NCI-H2081 (cell line): ENCODE data around the gene DNAJC12.
A peak's percentile ranks its signal among the peaks of the same experiment; 100 is the strongest.
"Not testable (repeated sequence)": the region's sequence is repeated elsewhere in the genome, so short reads cannot be mapped to it uniquely, and the experiment has no call there.

Experiments used
- DNase-seq, 2 experiments: peaks; one replicate each; lab custom pipeline; 2025; lab: John Stamatoyannopoulos, UW

DNAJC12 gene

DNA sequence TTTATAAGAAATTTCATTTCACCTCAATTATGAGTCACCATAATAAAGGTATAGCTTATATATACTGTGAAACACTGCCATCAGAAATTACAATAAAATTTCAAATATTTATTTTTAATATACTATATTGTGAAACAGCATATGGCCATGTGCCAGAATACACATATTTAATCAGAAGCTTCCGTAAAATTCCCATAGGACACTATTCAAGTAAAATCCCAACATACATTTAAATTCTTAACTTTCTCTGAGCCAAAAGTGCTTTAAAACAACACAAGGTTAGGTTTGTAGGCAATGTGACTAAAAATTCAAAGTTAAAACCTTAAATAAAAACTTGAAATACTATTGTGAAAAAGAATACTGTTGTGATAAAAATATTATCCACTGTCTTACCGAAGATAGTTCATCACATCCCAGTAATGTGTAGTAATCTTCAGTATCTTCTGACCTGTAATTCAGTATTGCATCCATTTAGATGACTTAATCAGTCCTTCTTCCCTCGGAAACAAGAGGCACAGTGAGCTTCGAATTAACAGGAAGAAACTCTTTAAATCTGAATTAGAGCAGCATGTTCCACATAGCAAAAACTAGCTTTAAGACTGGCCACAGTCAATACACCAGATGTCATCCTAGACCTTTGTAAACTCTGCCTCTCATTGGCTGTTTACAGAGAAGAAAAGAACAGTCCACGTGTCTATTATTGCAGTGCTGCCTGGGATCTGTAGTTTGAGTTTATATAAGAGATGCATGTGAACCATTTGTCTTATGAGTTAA is at the start of gene DNAJC12:
Gene DNAJC12, minus strand, starts transcription at position 648 of the 774 bp plus-strand sequence. Its CDS starts 177 bp downstream, at position 471.
- peak; percentile 53 to 85 for DNase-seq

DNA sequence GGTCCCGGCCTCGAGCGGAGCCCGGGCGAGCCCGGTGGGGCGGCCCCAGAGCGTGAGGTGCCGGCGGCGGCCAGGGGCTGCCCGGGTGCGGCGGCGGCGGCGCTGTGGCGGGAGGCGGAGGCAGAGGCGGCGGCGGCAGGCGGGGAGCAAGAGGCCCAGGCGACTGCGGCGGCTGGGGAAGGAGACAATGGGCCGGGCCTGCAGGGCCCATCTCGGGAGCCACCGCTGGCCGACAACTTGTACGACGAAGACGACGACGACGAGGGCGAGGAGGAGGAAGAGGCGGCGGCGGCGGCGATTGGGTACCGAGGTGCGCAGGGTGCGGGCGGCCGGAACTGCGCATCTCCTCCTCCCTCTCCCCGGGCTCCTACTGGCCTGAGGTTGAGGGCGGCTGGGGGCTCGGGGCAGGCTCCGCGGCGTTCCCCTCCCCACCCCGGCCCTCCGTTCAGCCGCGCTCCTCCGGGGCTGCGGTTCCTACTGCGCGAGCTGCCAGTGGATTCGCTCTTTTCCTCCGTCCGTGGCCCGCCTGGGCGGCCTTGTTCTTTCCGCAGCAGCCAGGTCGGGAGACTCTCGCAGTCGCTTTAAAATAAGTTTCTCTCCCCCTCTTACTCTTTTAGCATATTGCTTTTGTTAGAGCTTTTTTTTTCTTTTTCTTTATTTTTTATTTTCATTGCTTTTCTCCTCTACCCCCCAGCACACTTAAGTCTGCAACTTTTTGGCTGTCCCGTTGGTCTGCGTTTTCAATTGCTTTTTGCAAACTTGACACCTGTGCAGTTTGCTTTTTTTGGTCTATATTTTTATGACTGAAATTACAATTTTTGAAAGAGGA is 47.1 kb upstream of the DNAJC12 start:
- DNase-seq: peak; percentile 44 to 66

DNA sequence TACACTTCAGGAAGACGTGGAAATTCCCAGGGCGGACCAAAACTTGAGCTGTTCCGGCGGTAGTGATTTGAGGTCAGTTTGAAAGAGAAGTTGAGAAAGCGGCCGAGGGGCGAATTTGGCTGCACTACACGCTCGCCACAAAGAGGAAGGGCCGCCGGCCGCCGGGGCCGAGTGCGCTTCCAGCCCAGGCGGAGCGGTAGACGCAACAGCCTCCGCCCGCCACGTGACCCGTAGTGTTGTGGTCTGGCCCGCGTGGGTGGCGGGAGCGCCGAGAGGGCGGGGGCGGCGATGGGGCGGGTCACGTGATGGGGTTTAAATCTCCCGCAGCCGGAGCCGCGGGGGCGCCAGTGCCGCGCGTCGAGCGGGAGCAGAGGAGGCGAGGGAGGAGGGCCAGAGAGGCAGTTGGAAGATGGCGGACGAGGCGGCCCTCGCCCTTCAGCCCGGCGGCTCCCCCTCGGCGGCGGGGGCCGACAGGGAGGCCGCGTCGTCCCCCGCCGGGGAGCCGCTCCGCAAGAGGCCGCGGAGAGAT is 46.4 kb upstream of the DNAJC12 start, which contains the start of gene SIRT1:
Gene SIRT1, plus strand, starts transcription at position 344 of the 529 bp plus-strand sequence. Its CDS starts 66 bp downstream, at position 410.
- peak; percentile 90 to 91 for DNase-seq

DNA sequence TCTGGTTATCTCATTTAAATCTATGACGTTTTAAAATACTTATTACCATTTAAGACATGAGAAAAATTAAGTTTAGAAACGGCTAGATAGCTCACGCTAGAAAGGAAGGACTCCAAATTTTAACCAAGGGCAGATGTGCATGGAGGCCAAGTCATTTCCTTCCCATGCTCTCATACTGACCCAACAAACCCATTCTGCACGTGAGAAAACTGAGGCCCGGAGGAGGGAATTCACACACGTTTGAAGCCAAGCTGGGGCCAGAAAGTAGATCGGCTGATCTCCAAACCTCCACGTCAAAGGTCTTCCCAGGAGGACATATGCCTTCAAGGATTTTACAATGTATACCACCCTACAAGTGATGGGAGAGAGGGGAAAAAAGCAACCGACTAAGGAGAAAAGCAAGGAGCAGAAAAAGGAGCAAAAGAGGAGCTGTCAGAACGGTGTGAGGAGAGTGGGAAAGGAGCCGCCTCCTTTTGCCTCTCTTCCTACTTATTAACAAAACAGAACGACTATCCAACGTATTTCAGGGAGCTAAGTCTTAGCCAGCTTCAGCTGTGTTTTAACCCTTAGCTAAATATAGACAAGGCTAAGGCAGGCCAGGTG is 45.8 kb upstream of the DNAJC12 start:
- no peak for DNase-seq

DNA sequence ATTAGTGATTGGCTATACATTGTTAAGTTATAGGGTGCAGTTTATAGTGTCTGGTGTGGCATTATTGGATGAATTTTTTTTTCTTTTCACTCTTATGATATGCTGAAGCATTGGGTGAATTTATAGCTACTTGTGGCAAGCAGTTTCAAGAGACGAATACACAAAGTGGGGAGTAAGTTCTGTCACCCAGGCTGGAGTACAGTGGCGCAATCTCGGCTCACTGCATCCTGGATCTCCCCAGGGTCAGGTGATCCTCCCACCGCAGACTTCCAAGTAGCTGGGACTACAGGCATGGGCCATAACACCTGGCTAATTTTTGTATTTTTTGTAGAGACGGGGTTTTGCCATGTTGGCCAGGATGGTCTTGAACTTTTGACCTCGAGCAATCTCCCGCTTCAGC is 40.1 kb upstream of the DNAJC12 start:
- no peak for DNase-seq

DNA sequence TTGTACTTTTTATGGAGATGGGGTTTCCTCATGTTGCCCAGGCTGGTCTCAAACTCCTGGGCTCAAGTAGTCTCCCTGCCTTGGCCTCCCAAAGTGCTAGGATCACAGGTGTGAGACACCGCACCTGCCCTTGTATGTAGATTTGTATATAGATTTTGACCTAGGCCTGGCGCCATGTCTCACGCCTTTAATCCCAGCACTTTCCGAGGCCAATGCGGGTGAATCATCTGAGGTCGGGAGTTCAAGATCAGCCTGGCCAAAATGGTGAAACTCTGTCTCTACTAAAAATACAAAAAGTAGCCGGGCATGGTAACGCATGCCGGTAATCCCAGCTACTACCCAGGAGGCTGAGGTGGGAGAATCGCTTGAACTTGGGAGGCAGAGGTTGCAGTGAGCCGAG is 39.4 kb upstream of the DNAJC12 start:
- DNase-seq: not testable (repeated sequence)

DNA sequence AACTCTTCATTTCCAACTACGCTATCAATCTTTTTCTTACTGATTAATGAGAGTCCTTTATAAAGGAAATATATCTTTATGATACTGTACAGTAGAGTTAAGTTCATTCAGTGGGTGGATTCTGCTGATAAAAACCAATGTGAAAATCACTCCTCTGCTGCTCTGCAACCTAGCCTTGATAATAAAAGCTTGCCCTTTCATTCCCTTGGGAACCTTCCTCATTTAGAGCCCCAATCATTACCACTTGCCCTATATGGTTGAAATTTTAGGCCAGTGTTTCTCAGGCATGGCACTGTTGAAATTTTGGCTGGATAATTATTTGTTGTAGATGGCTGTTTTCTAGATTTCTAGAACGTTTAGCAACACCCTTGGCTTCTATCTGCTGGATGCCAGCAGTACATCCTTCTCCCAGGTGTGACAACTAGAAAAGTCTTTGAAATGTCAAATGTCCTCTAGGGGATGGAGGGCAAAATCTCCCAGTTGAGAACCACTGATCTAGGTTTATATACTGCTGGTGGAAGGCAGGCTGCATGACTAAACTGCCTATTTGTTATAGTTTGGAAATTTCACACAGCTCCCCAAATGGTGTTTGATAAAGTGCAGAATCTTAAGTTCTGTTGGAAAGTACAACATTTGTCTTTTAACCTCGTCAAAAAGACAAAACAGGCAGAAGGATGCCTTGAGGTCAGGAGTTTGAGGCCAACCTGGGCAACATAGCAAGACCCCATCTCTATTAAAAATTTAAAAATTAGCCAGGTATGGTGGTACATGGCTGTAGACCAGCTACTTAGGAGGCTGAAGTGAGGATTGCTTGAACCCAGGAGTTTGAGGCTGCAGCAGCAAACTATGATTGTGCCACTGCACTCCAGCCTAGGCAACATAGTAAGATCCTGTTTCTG is 37.6 kb upstream of the DNAJC12 start:
- DNase-seq: no peak

DNA sequence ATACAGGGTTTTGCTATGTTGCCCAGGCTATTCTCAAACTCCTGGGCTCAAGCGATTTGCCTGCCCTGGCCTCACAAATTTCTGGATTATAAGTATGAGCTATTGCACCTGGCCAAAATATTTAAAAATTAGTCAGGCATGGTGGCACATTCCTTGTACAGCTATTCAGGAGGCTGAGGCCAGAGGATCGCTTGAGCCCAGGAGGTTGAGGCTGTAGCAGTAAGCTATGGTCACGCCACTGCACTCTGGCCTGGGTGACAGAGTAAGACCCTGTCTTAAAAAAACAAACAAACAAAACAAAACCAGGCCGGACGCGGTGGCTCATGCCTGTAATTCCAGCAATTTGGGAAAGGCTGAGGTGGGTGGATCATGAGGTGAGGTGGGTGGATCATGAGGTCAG is 32.0 kb upstream of the DNAJC12 start:
- no peak for DNase-seq

DNA sequence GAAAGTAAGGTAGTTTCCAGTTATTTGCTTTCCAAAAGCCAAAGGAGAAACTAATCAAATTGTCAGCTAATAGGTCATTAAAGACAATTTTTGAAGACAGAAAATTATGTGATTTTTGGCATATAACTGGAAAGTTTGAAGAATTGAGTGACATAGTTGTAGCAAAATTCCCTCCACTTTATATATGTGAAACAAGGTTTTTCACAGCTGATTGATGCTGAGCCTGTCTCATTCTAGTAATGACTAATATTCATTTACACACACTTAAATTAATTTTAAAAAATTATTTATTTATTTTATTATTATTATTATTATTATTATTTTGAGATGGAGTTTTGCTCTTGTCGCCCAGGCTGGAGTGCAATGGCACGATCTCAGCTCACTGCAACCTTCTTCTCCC is 30.1 kb upstream of the DNAJC12 start:
- DNase-seq: no peak

DNA sequence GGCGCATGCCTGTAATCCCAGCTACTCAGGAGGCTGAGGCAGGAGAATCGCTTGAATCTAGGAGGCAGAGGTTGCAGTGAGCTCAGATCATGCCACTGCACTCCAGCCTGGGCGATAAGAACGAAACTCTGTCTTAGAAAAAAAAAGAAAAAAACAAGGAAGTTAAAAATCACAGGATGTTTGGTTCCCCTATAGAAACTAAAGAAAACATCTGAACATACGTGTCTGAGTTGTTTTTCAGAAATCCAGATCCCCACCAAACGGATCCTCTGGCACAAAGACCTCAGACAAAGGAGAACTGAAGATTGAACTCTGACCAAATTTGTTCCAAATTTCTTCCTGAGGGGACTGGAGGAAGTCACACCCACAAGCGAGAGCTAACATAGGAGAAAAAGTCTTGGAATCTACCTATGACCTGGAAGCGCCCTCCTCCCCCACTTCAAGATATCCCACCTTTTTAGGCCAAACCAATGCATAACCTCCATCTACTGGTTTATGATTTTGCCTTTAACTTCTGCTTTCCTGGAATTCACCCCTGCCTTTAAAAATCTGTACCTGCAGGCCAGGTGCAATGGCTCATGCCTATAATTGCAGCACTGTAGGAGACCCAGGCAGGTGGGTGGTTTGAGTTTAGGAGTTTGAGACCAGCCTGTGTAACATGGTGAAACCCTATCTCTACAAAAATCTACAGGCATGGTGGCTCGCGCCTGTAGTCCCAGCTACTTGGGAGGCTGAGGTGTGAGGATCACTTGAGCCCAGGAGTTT is 26.8 kb upstream of the DNAJC12 start:
- no peak for DNase-seq

DNA sequence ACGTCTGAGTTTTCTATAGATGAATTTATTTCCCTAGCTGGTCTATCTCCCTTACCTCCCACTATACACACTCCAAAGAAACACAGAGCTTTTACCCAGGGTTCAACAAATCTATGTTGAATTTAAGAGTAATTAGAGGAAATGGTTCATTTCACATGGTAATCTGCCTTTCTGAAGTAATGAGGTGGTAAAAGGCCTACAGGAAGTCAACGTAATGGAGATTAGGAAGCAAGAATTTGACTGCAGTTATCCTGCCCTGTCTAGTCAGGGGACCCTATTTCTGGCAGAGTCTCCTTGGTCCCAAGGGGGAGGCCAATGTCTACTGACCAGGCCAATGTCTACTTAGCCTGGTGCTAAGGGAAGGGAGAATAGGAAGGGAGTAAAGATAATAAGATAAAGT is 25.1 kb upstream of the DNAJC12 start:
- DNase-seq: no peak

DNA sequence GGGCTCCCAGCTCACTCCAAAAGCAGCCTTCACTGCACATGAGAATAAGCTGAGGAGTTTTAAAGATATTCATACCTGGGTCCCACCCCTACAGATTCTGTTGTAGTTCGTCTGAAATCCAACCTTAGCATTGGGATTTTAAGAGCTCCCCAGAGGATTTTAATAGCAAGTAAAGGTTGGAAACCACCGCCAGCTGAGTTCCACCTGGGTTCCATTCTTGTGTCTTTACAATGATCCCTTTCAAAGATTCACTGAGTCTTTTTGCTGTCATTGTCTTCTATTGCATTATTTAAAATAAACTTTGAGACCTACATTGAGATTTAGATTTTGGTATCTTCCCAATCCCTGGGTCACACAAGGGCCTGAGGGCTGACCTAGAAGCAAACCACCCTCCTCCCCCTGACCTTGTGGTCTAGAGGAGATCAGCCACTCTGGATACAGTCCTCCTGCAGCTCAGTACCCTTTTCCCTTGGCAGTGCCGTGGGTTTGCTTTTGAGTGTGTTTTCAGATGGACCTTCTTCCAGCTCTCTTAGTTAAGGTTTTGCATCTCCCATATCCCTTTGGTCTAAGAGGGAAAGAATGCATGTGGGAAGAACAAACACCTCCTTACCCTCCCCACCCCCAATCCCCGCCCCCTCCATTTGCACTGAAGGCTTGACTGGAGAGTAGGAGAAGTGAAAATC is 23.9 kb upstream of the DNAJC12 start:
- DNase-seq: no peak

DNA sequence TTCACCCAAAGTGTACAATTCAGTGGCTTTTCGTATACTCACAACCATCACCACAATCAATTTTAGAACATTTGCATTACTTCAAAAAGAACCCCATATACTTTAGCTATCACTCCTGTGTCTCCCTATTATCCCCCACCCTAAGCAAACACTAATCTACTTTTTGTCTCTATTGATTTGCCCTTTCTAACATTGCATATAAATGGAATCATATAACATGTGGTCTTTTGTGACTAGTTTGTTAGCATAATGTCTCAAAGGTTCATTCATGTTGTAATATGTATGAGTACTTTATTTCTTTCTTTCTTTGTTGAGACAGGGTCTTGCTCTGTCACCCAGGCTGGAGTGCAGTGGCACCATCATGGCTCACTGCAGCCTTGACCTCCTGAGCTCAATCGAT is 21.0 kb upstream of the DNAJC12 start:
- DNase-seq: no peak

DNA sequence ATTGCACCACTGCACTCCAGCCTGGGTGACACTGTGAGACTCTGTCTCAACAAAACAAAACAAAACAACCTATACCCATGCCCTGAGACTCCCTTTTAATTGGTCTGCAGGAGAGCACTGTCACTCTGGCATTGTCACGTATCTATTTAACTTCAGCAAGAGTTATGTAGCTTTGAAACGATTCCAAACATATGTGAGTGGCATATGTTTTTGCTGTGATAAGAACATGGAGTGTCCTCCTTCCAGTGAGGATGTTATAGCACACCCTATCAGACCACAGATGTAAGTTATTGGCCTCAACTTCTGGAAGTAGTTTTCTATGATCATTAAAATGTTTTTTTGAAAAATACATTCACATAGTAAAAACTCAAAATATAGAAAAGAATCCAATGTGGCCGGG is 15.5 kb upstream of the DNAJC12 start:
- DNase-seq: no peak

DNA sequence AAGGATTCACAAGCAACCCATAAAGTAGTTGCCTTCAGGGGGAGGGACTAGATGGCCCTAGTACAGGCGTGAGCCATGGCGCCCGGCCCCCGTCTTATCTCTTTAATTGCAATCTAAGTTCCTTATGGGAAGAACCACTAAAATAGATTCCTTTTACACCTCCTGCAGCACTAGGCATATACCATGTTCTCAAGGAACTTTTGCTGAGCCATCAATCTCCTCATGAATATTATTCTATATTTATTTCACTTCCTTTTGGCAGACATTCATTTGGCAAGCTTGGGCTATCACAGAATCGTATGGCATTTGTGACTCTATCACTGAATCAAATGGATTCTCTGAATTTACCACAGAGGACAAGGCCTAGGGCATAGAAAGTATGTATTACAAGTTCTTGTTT is 14.8 kb upstream of the DNAJC12 start:
- no peak for DNase-seq

DNA sequence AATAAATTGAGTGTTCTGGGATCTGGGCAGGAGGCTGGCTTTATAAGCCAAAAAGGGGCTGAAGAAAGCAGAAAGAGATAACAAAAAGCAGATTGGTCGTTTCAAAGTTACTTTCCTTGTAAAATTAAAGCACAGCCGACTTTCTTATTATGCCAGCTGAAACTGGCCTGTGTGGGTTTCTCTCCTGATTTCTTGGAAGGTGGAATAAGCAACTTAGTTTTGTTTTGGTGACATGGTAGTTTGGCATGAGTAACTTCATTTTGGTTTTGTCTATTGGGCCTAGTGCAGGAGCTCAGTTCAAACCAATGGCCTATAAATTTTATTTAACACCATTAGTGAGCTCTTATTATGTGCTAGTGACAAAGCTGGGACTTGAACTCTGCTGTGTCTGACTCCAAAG is 13.2 kb upstream of the DNAJC12 start:
- no peak for DNase-seq

DNA sequence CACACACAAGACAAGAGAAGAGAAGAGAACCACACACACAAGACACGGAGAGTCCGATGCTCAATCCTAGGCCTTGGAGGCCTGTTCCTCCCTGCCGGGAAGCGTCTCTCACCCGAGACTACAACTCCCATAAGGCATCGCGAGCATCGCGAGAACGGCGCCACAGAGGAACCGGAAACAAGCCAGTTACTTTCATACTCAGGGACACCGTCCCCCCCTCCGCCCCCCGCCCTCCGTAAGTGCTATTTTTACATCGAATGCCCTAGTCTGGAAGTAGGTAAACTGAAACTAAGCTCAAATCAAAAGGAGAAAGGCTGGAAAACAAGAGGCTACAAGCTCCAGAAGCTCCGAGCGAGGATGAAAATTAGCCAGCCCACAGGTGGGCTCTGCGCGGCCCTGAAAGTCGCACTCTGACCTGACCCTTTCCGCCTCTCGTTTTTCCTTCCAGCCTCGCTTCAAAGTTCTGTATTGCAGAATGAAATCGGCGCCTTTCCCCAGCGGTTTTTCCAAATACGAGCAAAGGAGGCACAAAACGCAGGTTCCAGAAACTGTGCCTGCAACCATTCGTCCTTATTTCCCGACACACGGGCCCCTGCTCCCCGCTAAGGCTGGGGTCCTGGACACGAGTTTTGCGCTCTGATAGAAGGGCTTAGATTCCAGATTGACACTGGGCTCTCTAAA is 11.5 kb upstream of the DNAJC12 start:
- DNase-seq: peak; percentile 80 to 89

DNA sequence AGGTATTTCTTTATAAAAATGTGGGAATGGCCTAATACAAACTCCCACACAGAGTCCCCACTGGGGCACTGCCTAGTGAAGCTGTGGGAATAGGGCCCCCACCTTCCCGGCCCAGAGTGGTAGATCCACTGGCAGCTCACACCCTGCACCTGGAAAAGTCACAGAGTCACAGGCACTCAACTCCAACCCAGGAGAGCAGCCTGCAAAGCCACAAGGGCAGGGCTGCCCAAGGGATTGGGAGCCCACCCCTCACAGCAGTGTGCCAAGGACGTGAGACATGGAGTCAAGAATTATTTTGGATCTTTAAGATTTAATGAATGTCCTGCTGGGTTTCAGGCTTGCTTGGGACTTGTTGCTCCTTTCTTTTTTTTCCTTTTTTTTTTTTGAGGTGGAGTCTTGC is 5.3 kb upstream of the DNAJC12 start:
- no peak for DNase-seq

DNA sequence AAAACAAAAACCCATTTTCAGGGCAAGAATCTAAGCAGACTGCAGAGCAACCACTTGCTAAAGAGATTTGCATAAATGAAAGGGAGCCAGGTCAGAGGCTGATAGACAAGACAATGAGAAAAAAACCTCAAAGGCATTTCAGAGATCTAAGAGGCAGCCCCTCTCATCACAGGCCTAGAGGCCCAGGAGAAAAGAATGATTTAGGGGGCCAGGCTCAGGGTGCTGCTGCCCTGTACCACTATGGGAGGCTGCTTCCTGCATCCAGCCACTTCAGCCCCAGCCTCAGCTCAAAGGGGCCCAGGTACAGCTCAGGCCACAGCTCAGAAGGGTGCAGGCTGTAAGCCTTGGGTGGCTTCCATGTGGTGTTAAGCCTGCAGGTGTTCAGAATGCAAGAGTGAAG is 3.7 kb upstream of the DNAJC12 start:
- no peak for DNase-seq

DNA sequence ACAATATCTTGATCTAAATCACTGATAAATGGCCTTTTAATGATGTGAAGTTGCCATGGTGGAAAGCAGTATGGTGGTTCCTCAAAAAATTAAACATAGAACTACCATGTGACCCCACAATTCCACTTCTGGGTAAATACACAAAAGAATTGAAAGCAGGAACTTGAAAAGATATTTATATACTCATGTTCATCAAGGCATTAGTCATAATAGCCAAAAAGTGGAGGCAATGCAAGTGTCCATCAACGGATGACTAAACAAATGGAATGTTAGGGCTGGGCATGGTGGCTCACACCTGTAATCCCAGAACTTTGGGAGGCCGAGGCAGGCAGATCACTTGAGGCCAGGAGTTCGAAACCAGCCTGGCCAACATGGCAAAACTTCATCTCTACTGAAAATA is 2.0 kb upstream of the DNAJC12 start:
- DNase-seq: no peak
